T-cell (primary cell): ENCODE measurements around the gene PRKCA. TPM values are rescaled to one million over a fixed set of nuclear protein-coding genes. Genes with fewer than 3 reads are reported as not detected.

ENCODE experiments used
- ATAC-seq, 4 experiments: fragments of 200-7000 bp in 3 of 4; fragments of 150-1000 bp in 1 of 4; cut with Tn5 transposase; replicated peaks in 1 of 4; 1 replicate in 3 of 4; 2 replicates in 1 of 4; pipeline ENCODE4 v1.10.0; 2021; ENCODE audit warnings: moderate library complexity in 3 of 4, mild to moderate bottlenecking in 2 of 4, moderate number of reproducible peaks in 1 of 4
- CTCF ChIA-PET, 2 donors: fragments of 300-600 bp; sonication (Branson Sonifier 250); formaldehyde crosslinking; loops; one replicate each; lab custom pipeline; 2022; ENCODE audit warnings: antibody characterized with exemption in 2 of 2; lab: Charles Lee
- POLR2A ChIA-PET, 2 donors: fragments of 300-600 bp; sonication (Branson Sonifier 250); formaldehyde crosslinking; loops; one replicate each; lab custom pipeline; 2022; ENCODE audit warnings: antibody characterized with exemption in 2 of 2; lab: Charles Lee
- DNase-seq, 35 experiments: peaks; one replicate each; pipeline versions ENCODE4 v3.0.0 to v3.0.0-alpha.2; 2013 to 2023
- H3K27ac ChIP-seq: one replicate; pipeline ENCODE4 v1.5.1; 2013; ENCODE audit warnings: low read length
- H3K27me3 ChIP-seq, 2 experiments: replicated peaks in 1 of 2; 1 replicate in 1 of 2; 2 replicates in 1 of 2; pipeline versions ENCODE4 v1.6.1 to v1.7.0; 2013; ENCODE audit warnings: low read length in 1 of 2, mixed read lengths in 1 of 2; ENCODE audit not compliant: control insufficient read depth in 2 of 2, insufficient read depth in 2 of 2; ENCODE audit errors: extremely low read depth in 1 of 2
- H3K36me3 ChIP-seq, 2 donors: 1 replicate in 1 of 2; 2 replicates in 1 of 2; pipeline versions ENCODE4 v1.6.1 to v1.7.0; 2013; ENCODE audit warnings: low read length in 1 of 2; ENCODE audit not compliant: control insufficient read depth in 2 of 2, insufficient read depth in 1 of 2; ENCODE audit errors: extremely low read depth in 1 of 2
- H3K4me1 ChIP-seq, 2 experiments: 1 replicate in 1 of 2; 2 replicates in 1 of 2; pipeline versions ENCODE4 v1.6.1 to v1.7.0; 2013; ENCODE audit warnings: low read length in 2 of 2, mixed read lengths in 1 of 2; ENCODE audit not compliant: insufficient read depth in 2 of 2, control insufficient read depth in 1 of 2; ENCODE audit errors: extremely low read depth in 1 of 2
- H3K4me3 ChIP-seq, 2 donors: 1 replicate in 1 of 2; 2 replicates in 1 of 2; pipeline versions ENCODE4 v1.5.1 to v1.7.0; 2013; ENCODE audit warnings: mild to moderate bottlenecking in 2 of 2, low read length in 1 of 2, moderate library complexity in 1 of 2; ENCODE audit not compliant: control insufficient read depth in 1 of 2; ENCODE audit errors: extremely low read depth in 1 of 2
- H3K9me3 ChIP-seq: 2 replicates; pipeline ENCODE4 v1.7.0; 2013
- H3K27ac Mint-ChIP-seq, 2 donors: one replicate each; pipeline ENCODE4 v1.8.0; 2020 to 2021; ENCODE audit warnings: mild to moderate bottlenecking in 2 of 2, mixed read lengths in 2 of 2
- H3K27me3 Mint-ChIP-seq, 2 donors: one replicate each; pipeline ENCODE4 v1.8.0; 2021 to 2022; ENCODE audit warnings: mixed read lengths in 2 of 2
- H3K36me3 Mint-ChIP-seq: one replicate; pipeline ENCODE4 v1.8.0; 2021; ENCODE audit warnings: mixed read lengths
- H3K4me1 Mint-ChIP-seq, 3 donors: one replicate each; pipeline ENCODE4 v1.8.0; 2020 to 2022; ENCODE audit warnings: mixed read lengths in 3 of 3, mild to moderate bottlenecking in 1 of 3
- H3K4me3 Mint-ChIP-seq, 3 donors: one replicate each; pipeline ENCODE4 v1.8.0; 2020 to 2022; ENCODE audit warnings: mild to moderate bottlenecking in 3 of 3, mixed read lengths in 3 of 3, moderate library complexity in 3 of 3
- H3K9me3 Mint-ChIP-seq, 3 donors: one replicate each; pipeline ENCODE4 v1.8.0; 2020 to 2022; ENCODE audit warnings: mixed read lengths in 3 of 3
- WGBS: methylation state at CpG from one replicate; pipeline ENCODE4 v1.1.5; 2013; ENCODE audit warnings: missing lambda C conversion rate; ENCODE audit not compliant: insufficient coverage; 5-methylcytosine and 5-hydroxymethylcytosine counted together
- total RNA-seq, 35 experiments: library from RNA in 6 of 35; stranded (reverse) in 6 of 35; fragments of 120-200 nt in 1 of 35; gene quantifications; one replicate each; pipeline versions ENCODE4 v1.2.1 to v1.2.4 and lab custom pipeline; 2013 to 2026

The PRKCA gene
- total RNA-seq, 5 donors from 2014 or later (not counting 1 experiment from before 2014, with no cell fraction given) = 75.9 to 128 (median 82.0) TPM

- no peak for DNase-seq
- H3K27ac ChIP-seq = no peak overlapping the region
These were observed 280.1 kb downstream of the PRKCA start for GRCh38 chr17:66582373-66583111.

GRCh38 chr17:66583112-66583748 is 280.8 kb downstream of the PRKCA start:
- H3K36me3 Mint-ChIP-seq = peaks cover 35% of the 10 kb centered on the region
- Histone ChIP-seq H3K4me1 (peaks cover 0 to 4% of the 10 kb centered on the region in 2 experiments), H3K27me3 (no peaks in the 10 kb centered on the region), H3K27ac (no peak overlapping the region), H3K4me3 (no peak overlapping the region), H3K36me3 (no peaks in the 10 kb centered on the region), H3K9me3 (no peaks in the 10 kb centered on the region)
- peaks cover 0 to 6% (median 2%) of the 10 kb centered on the region in 3 donors for H3K9me3 Mint-ChIP-seq
- CTCF ChIA-PET = no interaction called here
- H3K27me3 Mint-ChIP-seq = no peaks in the 10 kb centered on the region
- H3K4me1 Mint-ChIP-seq = peaks cover 58 to 65% (median 59%) of the 10 kb centered on the region in 3 donors
- no peak overlapping the region for H3K27ac Mint-ChIP-seq
- no peak overlapping the region for H3K4me3 Mint-ChIP-seq
- ATAC-seq (no peak), DNase-seq (no peak)
- WGBS = 100% methylated on average over 1 of the region's 4 CpGs
- POLR2A ChIA-PET = no interaction called here

More at GRCh38 chr17:66582373-66583111, 280.1 kb downstream of the PRKCA start:
- Mint-ChIP-seq H3K36me3 (peaks cover 40% of the 10 kb centered on the region), H3K9me3 (peaks cover 0 to 6% (median 2%) of the 10 kb centered on the region in 3 donors), H3K4me1 (peaks cover 56 to 64% (median 64%) of the 10 kb centered on the region in 3 donors), H3K4me3 (no peak overlapping the region), H3K27me3 (no peaks in the 10 kb centered on the region), H3K27ac (peak overlapping the region in 1 of 2 donors; percentile 16)
- Histone ChIP-seq H3K9me3 (no peaks in the 10 kb centered on the region), H3K36me3 (no peaks in the 10 kb centered on the region), H3K4me1 (peaks cover 0 to 4% of the 10 kb centered on the region in 2 experiments), H3K4me3 (no peak overlapping the region), H3K27me3 (no peaks in the 10 kb centered on the region)
- CTCF ChIA-PET = no interaction called here
- POLR2A ChIA-PET = no interaction called here
- no peak for ATAC-seq
- 100% methylated on average over 2 of the region's 5 CpGs for WGBS

GRCh38 chr17:66584927-66585326 is 282.5 kb downstream of the PRKCA start:
- H3K27ac Mint-ChIP-seq = no peak overlapping the region
- CTCF ChIA-PET = interaction anchor here in 1 of 2 donors (0.6 kb wide), 1 partner anchor 386 kb away, joined by 8 read pairs; no protein-coding TSS in a partner anchor
- POLR2A ChIA-PET = no interaction called here
- H3K36me3 Mint-ChIP-seq = peaks cover 21% of the 10 kb centered on the region
- H3K27ac ChIP-seq = no peak overlapping the region
- no peak overlapping the region for H3K4me3 ChIP-seq
- H3K4me1 Mint-ChIP-seq = peaks cover 47 to 62% (median 52%) of the 10 kb centered on the region in 3 donors
- H3K4me3 Mint-ChIP-seq = no peak overlapping the region
- no peaks in the 10 kb centered on the region for H3K36me3 ChIP-seq
- DNase-seq (no peak), ATAC-seq (no peak)
- H3K9me3 Mint-ChIP-seq = peaks cover 0 to 6% (median 2%) of the 10 kb centered on the region in 3 donors
- H3K27me3 Mint-ChIP-seq = no peaks in the 10 kb centered on the region
- 100% methylated on average over 3 of the region's 4 CpGs for WGBS
- H3K4me1 ChIP-seq = no peaks in the 10 kb centered on the region
- H3K9me3 ChIP-seq = no peaks in the 10 kb centered on the region
- no peaks in the 10 kb centered on the region for H3K27me3 ChIP-seq

GRCh38 chr17:66585472-66585871 is 283.1 kb downstream of the PRKCA start:
- Mint-ChIP-seq H3K27ac (no peak overlapping the region), H3K4me1 (peaks cover 50 to 60% (median 53%) of the 10 kb centered on the region in 3 donors), H3K27me3 (no peaks in the 10 kb centered on the region), H3K4me3 (no peak overlapping the region), H3K36me3 (peaks cover 19% of the 10 kb centered on the region), H3K9me3 (peaks cover 0 to 6% (median 2%) of the 10 kb centered on the region in 3 donors)
- H3K27ac ChIP-seq = no peak overlapping the region
- H3K4me1 ChIP-seq = no peaks in the 10 kb centered on the region
- POLR2A ChIA-PET = no interaction called here
- no peak for ATAC-seq
- no peaks in the 10 kb centered on the region for H3K36me3 ChIP-seq
- no peaks in the 10 kb centered on the region for H3K27me3 ChIP-seq
- WGBS = 100% methylated on average over 1 of the region's 5 CpGs
- DNase-seq = no peak
- H3K9me3 ChIP-seq = no peaks in the 10 kb centered on the region
- no peak overlapping the region for H3K4me3 ChIP-seq
- CTCF ChIA-PET = no interaction called here

GRCh38 chr17:66589892-66590291 is 287.5 kb downstream of the PRKCA start:
- peak overlapping the region in 1 of 2 donors; percentile 9 for H3K27ac Mint-ChIP-seq
- ChIA-PET POLR2A (no interaction called here), CTCF (no interaction called here)

GRCh38 chr17:66593116-66593515 is 290.7 kb downstream of the PRKCA start:
- H3K9me3 ChIP-seq = no peaks in the 10 kb centered on the region
- ChIA-PET POLR2A (no interaction called here), CTCF (no interaction called here)
- 100% methylated on average over 2 of the region's 2 CpGs for WGBS
- Mint-ChIP-seq H3K27ac (no peak overlapping the region), H3K9me3 (no peaks in the 10 kb centered on the region), H3K4me1 (peaks cover 14 to 19% (median 15%) of the 10 kb centered on the region in 3 donors), H3K27me3 (no peaks in the 10 kb centered on the region), H3K4me3 (no peak overlapping the region), H3K36me3 (peaks cover 29% of the 10 kb centered on the region)
- no peaks in the 10 kb centered on the region for H3K27me3 ChIP-seq
- DNase-seq = no peak
- no peak for ATAC-seq
- no peak overlapping the region for H3K27ac ChIP-seq
- no peak overlapping the region for H3K4me3 ChIP-seq
- no peaks in the 10 kb centered on the region for H3K36me3 ChIP-seq
- H3K4me1 ChIP-seq = no peaks in the 10 kb centered on the region

More at GRCh38 chr17:66589892-66590291, 287.5 kb downstream of the PRKCA start:
- Histone ChIP-seq H3K4me1 (no peaks in the 10 kb centered on the region), H3K4me3 (no peak overlapping the region), H3K9me3 (no peaks in the 10 kb centered on the region), H3K27me3 (no peaks in the 10 kb centered on the region), H3K27ac (no peak overlapping the region), H3K36me3 (no peaks in the 10 kb centered on the region)
- H3K36me3 Mint-ChIP-seq = peaks cover 18% of the 10 kb centered on the region
- H3K4me3 Mint-ChIP-seq = no peak overlapping the region
- H3K4me1 Mint-ChIP-seq = peaks cover 40 to 43% (median 40%) of the 10 kb centered on the region in 3 donors
- no peaks in the 10 kb centered on the region for H3K27me3 Mint-ChIP-seq
- no peaks in the 10 kb centered on the region for H3K9me3 Mint-ChIP-seq
- 100% methylated on average over 6 of the region's 7 CpGs for WGBS
- no peak for DNase-seq
- no peak for ATAC-seq
